Kidney (tissue), 14 donors: ENCODE results near the gene ARGLU1. TPM values are rescaled to one million over a fixed set of nuclear protein-coding genes. Genes with fewer than 3 reads are reported as not detected.

Experiments used
- DNase-seq, 5 donors: peaks; one replicate each; pipeline ENCODE4 v3.0.0-alpha.2; 2013 to 2020
- FAIRE-seq: peaks from 2 replicates; lab custom pipeline; 2012; peaks lifted over from hg19 to GRCh38; lab: Jason Lieb, UNC
- H3K27ac ChIP-seq, 2 donors: one replicate each; pipeline ENCODE4 v1.7.0; 2013; ENCODE audit warnings: low read depth in 2 of 2, low read length in 2 of 2, inconsistent platforms in 1 of 2
- H3K27me3 ChIP-seq: one replicate; pipeline ENCODE4 v1.7.1; 2013; ENCODE audit warnings: low read length, inconsistent platforms; ENCODE audit not compliant: control insufficient read depth, insufficient read depth
- H3K36me3 ChIP-seq, 3 donors: one replicate each; pipeline versions ENCODE4 v1.7.0 to v1.7.1; 2013; ENCODE audit warnings: low read length in 3 of 3, control low read depth in 1 of 3, inconsistent platforms in 1 of 3; ENCODE audit not compliant: insufficient read depth in 3 of 3, control insufficient read depth in 2 of 3
- H3K4me1 ChIP-seq, 3 donors: one replicate each; pipeline versions ENCODE4 v1.7.0 to v1.7.1; 2013; ENCODE audit warnings: low read length in 3 of 3, inconsistent platforms in 1 of 3, low read depth in 1 of 3; ENCODE audit not compliant: control insufficient read depth in 2 of 3, insufficient read depth in 2 of 3
- H3K4me3 ChIP-seq, 3 donors: one replicate each; pipeline versions ENCODE4 v1.7.0 to v1.8.1; 2013; ENCODE audit warnings: low read length in 3 of 3, control low read depth in 1 of 3, inconsistent platforms in 1 of 3
- H3K9ac ChIP-seq, 3 donors: one replicate each; pipeline versions ENCODE4 v1.7.0 to v1.7.1; 2013; ENCODE audit warnings: low read length in 3 of 3, control low read depth in 1 of 3, inconsistent platforms in 1 of 3
- H3K9me3 ChIP-seq, 3 donors: one replicate each; pipeline versions ENCODE4 v1.7.0 to v1.7.1; 2013; ENCODE audit warnings: low read length in 3 of 3, control low read depth in 1 of 3, inconsistent platforms in 1 of 3; ENCODE audit not compliant: control insufficient read depth in 2 of 3, insufficient read depth in 1 of 3
- intact Hi-C: fragments of 100-400 bp; cut with DNase I; formaldehyde crosslinking; loops from one replicate; pipeline ENCODE4 v1.11.1; 2022
- polyA plus RNA-seq: library from polyadenylated mRNA; stranded (reverse); fragments of 350-450 nt; fragmentation: Illumina TruSeq; extraction: RNeasy Lipid Tissue Mini Kit (QIAGEN cat#74804); gene quantifications from one replicate; pipeline ENCODE4 v1.2.3, GENCODE V29; 2014; ENCODE audit warnings: low read depth, low replicate concordance; ENCODE audit not compliant: insufficient read depth
- total RNA-seq: library from RNA; stranded (reverse); fragmentation: NEBNext Ultra II Directional; extraction: Animal tissue kit (Norgen Biotek cat#: 25700); gene quantifications from one replicate; pipeline ENCODE4 v1.2.1, GENCODE V29; 2021
- TF ChIP-seq, protein P1 (sequence below): IDR thresholded peaks from 3 replicates; pipeline ENCODE4 v1.5.1; 2012; ENCODE audit warnings: mild to moderate bottlenecking, moderate library complexity, borderline replicate concordance; ENCODE audit not compliant: insufficient read depth; ENCODE audit errors: extremely low read depth
- donor health status: control.
- donor health status: control.
- donor health status: control.
- donor health status: control.
- donor health status: control.
- donor health status: DM: yes; HTN: yes; CAD: no.
- donor health status: Normal renal cell carcinoma (clear cell type).

The ARGLU1 gene
- total and polyA plus RNA-seq, 2 donors from 2014 or later: 39.0 to 86.7 TPM

DNA sequence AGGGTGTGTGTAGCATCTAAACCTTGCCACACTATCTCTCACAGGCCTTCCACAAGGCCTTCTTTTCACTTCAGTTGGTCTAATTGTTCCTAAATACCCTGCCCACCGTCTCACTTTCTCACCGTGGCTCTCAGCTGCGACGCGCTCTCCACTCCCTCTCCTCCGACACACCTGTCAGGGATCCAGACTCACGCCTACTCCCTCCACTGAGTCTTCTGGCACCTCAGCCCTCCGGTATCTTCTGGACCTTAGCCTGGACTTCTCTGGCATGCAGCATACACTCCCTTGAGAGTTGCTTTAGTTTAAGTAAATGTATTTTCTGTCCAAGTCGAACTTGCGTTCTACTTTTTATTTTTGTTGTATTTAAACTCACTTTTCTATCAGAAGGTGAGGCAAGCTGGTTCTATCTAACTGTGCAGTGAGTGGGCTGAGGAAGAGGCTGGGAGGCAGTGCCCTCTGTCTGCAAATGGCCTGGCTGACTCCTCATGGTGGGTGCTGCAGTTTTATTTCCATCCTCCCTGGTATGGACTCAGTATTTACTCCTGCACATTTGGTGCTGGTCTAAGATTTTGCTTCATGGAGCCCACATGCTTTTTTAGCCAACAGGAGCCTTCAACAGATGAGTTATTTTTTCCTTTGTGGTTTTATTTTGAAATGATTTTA is 28.5 kb upstream of the ARGLU1 start:
- Histone ChIP-seq H3K36me3 (peaks cover 0 to 2% (median 0%) of the 10 kb centered on the region in 3 donors), H3K27me3 (no peaks in the 10 kb centered on the region), H3K4me1 (no peaks in the 10 kb centered on the region), H3K27ac (no peak overlapping the region), H3K4me3 (no peak overlapping the region), H3K9me3 (peaks cover 0 to 1% (median 0%) of the 10 kb centered on the region in 3 donors), H3K9ac (no peak overlapping the region)
- no peak for FAIRE-seq
- no peak for DNase-seq
- intact Hi-C loops: no loop called here
- TF ChIP-seq, protein P1, sequence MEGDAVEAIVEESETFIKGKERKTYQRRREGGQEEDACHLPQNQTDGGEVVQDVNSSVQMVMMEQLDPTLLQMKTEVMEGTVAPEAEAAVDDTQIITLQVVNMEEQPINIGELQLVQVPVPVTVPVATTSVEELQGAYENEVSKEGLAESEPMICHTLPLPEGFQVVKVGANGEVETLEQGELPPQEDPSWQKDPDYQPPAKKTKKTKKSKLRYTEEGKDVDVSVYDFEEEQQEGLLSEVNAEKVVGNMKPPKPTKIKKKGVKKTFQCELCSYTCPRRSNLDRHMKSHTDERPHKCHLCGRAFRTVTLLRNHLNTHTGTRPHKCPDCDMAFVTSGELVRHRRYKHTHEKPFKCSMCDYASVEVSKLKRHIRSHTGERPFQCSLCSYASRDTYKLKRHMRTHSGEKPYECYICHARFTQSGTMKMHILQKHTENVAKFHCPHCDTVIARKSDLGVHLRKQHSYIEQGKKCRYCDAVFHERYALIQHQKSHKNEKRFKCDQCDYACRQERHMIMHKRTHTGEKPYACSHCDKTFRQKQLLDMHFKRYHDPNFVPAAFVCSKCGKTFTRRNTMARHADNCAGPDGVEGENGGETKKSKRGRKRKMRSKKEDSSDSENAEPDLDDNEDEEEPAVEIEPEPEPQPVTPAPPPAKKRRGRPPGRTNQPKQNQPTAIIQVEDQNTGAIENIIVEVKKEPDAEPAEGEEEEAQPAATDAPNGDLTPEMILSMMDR: no peak

DNA sequence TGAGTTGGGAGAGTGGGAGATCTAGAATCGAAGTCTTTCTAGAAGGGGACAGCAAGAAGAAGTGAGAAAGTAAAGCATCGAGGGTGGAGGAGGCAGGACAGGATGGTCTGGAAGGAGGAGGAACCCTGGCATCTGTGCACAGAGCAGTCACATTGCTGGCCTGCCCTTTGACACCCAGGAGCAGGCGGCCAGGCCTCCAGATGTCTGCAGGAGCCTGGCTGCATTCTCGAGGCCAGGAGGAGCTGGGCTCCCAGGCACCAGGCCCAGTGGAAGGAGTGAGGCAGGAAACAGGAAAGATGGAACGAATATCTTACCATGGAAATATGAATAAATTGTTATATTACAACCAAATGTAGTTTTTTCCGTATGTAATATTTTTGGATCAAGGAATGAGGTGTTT is 27.7 kb upstream of the ARGLU1 start:
- Histone ChIP-seq H3K9me3 (peaks cover 0 to 1% (median 0%) of the 10 kb centered on the region in 3 donors), H3K36me3 (peaks cover 0 to 2% (median 0%) of the 10 kb centered on the region in 3 donors), H3K9ac (no peak overlapping the region), H3K4me3 (no peak overlapping the region), H3K27me3 (no peaks in the 10 kb centered on the region), H3K27ac (no peak overlapping the region), H3K4me1 (no peaks in the 10 kb centered on the region)
- FAIRE-seq (no peak), DNase-seq (no peak)
- TF ChIP-seq, protein P1: no peak
- intact Hi-C loops: no loop called here

DNA sequence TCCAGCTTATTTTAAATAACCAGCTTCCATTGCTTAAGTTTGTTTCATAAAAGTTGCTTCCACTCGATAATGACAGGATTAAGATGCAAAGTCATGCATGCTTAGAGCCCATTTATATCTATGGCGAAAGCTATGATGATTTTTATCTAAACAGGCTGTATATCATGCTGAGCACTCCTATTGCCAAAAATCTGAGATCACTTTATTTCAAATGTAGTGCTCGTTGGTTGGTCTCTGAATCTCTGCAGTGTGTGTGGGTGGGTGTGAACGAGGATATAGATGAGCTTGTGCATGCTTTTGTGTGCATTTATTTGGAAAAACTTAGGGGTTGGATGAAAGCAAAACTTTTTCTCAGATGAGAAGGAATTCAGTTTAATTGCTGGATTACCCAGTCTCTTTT is 27.0 kb upstream of the ARGLU1 start:
- TF ChIP-seq, protein P1: no peak
- Histone ChIP-seq H3K4me3 (no peak overlapping the region), H3K9ac (no peak overlapping the region), H3K36me3 (peaks cover 0 to 2% (median 0%) of the 10 kb centered on the region in 3 donors), H3K4me1 (no peaks in the 10 kb centered on the region), H3K27me3 (no peaks in the 10 kb centered on the region), H3K27ac (no peak overlapping the region), H3K9me3 (peaks cover 0 to 1% (median 0%) of the 10 kb centered on the region in 3 donors)
- intact Hi-C loops: no loop called here
- FAIRE-seq (no peak), DNase-seq (no peak)
